GM18502 (cell line): ENCODE results near the gene MTM1.
A peak's percentile ranks its signal among the peaks of the same experiment; 100 is the strongest.

Experiments
- ATAC-seq: cut with Tn5 transposase; IDR thresholded peaks from one replicate; pipeline ENCODE4 v1.9.1; 2021; ENCODE audit warnings: mild to moderate bottlenecking; ENCODE audit not compliant: unreplicated experiment, poor library complexity

The MTM1 gene

DNA sequence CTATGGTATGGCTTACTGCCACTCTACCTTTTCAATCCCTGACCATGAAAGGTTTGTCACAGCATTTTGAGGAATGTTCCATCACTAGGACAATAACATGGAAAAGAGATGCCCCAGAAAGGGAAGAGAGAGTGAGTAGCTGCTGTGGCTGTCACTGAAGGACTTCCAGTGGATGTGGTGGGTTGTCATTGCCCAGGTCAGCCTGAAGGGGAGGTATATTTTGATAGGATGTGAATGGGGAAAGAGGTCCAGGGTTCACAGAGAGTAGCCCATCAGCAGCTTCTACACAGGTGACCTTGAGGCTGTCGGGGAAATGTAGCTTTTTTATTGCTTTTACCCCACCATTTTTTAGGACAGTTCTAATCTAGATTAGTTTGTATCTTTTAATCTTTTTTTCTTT is 30.8 kb downstream of the MTM1 start:
- ATAC-seq: no peak

DNA sequence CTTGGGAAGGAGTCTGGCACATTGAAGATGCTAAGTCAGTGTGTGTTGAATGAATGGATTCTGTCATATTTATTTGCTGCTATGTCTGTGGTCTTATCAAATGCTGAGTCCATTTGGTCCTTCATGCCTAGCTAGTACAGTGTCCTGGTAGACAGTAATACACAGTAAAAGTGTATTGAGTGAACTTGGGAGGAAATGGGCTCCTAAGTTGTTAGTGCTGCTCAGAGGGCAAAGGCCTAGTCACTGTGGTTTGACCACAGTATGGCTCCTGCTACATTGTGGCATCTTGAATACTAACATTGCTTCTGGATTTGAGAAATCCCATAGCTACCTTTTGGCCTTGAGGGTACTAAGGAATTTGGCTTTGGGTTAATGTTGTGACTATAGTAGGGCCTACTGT is 33.9 kb downstream of the MTM1 start:
- ATAC-seq: no peak

DNA sequence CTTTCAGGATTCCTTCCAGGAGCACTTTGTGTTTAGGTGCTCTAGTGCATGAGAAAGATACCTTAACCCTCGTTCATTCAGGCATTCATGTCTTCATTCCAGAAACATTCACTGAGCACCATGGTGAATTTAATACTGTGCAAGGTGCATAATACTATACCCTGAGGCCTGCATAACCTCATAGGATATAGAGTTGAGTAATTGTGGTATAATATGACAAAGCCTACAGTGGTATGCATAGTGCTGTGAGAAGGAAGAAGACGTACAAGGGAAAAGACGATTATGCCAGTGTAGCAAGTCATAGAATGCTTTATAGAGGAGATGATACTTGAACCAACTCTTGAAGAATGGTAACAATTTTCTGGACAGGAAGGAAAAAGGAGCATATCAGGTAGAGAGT is 34.3 kb downstream of the MTM1 start:
- ATAC-seq: no peak

DNA sequence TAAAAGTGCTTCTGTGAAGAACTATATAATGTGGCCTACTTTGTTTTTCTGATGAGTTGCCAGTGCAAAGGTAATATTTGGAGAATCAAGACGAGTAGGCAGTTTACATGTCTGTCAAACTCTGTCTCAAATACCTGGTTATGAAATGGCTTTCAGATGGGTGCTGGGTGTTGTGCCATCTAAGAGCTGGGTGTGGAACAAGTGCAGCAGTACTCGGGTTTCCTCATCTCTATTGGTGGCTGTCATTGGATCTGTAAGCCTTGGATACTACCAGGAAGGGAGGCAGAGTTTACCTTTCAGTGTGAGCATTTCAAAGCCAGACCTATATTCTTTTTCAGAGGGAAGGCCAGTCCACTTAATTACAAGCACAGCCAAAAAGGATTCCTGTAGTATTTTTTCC is 37.2 kb downstream of the MTM1 start:
- no peak for ATAC-seq

DNA sequence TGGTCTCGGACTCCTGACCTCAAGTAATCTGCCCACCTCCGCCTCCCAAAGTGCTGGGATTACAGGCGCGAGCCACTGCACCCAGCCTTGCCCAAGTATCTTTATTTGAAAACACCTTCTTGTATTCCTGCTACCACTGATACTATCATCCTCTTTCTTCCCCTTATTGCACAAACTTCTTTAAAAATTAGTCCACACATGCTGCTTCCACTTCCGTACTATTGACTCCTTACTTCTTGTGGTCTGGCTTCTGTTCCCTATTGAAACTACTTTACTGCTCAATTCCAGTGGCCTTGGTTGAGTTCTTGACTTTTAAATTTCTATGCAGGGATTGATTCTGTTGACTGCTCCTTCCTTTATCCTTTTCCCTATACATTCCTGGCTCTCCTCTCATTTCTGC is 38.8 kb downstream of the MTM1 start:
- no peak for ATAC-seq

DNA sequence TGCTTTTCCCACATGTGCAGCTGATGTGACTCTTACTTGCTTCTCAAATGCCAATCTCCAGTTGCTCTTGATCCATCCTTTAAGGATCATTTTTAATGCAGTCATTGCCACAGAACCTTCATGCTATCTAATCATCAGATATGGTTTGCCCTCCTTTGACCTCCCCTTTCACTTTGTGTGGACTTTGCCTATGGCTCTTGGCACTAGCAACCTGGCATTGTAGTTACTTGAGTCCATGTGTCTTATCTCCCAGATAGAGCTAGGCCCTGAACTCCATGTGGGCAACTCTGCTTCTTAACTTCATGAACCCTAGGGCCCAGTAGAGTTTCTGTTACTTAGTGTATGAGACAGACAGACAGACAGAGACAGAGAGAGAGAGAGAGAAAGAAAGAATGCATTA is 41.6 kb downstream of the MTM1 start:
- ATAC-seq: no peak

DNA sequence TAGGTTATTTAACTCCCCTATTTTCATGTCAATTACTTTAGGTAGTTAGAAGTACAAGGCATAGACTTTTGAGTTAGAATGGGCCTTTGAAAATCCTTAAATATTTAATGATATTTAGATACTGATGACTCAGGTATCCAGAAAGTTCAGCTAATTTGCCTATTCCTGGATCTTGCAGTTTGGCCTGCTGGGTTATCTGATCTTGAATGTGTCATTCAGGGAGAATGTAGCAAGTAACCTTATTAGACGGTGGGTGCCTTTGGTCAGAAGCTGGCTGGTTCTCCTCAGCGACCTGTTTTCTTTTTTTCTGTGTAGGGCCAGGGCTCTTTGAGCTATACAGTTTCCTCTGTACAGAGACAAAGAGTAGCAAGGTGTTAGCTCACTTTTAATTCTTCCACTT is 42.0 kb downstream of the MTM1 start:
- no peak for ATAC-seq

DNA sequence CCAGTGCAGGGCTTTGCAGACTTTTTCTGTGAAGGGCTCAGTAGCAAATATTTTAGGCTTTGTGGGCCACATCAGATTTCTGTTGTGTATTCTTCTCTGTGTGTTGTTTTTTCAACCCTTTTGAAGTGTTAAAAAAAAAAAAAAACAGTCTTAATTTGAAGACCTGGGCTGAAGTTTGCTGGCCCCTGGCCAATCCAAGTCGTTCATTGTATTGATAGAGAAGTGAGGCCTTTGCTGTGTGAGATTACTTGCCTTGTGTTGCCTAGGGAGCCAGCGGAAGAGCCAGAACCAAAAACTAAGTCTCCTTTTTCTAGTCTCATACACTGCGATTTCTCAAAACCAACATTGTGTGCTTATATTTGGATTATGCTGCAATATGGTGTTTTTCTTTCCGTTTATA is 46.9 kb downstream of the MTM1 start:
- no peak for ATAC-seq

DNA sequence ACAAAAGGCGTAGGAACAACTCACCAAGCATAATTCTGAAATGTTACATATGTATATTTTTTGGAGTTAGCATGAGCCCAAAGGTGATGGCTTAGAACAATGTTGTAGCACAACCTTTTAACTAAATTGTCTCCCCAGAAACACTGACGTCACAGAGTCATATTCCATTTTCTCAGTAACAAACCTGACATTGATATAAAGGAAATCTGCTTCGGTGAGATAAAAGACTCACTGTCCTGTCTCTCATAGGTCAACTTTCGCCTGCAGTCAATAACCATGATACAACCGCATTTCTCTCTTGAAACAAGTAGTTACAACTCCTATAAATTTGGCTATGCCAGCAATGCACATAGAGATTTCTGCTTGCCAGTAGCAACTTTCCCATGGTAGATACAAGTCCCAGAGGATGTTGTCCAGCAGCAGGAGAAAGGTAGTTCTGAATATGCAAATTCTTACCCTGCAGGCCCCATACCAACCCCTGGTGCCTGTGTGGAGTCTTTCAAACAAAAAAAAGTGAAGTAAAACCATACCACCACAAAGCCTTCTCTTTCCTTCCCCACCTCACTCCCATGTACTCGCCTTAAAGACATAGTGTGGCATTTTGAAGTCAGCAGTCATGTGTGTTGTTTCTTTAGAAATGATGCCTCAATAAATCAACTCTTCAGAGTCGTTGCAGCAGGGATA is 47.9 kb downstream of the MTM1 start:
- peak; percentile 59 for ATAC-seq

DNA sequence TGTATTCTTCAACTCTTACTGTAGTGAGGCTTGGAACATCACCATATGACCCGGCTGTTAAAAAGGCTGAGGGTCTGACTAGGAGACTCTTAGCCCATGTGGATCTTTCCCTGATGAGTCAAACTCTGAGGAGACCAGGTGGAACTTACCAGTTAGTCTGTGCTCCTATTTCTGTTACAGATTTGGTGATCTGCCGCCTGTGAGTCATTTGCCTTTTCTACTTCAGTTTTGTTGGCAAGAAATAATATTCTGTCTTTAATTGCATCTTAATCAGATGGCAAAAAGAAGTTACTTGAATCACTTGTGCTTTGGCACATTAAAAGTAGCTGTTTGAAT is 48.4 kb downstream of the MTM1 start:
- no peak for ATAC-seq

DNA sequence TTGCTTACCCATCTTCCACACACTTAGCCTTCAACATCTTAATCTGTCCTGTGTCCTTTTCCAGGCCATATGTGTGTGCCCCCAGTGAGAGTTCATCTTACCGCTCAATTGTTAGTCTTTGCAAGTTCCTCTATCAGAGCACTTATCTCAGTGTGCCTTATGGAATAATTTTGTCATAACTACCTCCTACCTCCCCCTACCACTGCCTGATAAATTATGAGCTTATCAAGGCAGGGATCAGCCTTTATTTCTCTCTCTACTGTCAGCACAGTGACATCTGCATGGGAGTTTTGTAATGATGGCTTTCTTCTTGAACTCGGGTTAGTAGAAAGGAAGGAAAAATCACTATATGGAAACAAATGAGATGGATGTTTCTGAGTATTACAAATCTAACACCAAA is 53.2 kb downstream of the MTM1 start:
- ATAC-seq: no peak

DNA sequence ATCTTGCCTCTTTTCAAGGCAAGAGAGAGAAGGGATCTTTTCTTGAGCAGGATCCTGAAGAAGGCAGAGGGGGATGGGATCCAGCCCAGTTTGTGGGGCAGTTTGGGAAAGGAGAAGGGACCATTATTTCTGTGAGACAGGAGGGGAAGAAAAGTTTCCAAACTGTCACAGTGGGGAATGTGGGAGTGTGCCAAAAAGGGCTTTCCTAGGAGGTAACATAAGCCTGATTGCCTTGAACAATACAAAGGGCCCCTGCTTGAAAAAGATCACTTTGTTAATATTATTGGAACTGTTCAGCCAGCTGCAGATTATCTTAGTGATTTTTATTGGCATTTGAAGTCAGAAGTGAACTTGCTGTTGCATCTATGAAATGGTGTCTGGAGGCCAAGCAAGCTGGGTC is 55.2 kb downstream of the MTM1 start:
- no peak for ATAC-seq

DNA sequence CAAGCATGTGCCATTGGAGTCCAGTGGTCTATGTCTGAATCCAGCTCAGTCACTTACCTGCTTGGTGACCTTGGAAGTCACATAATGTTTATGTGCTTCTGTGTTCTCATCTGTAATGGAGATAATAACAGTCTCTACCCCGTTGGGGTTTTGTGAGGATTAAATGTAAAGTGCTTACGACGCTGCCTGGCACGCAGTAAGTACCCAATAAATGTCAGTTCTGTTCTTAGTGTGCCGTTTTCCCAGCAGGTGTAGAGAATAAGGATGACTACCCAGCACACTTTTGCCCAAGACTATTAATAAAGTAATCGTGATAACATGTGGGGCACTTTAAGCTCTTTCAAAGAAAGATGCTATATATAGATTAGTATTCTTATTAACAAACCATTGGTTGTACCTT is 56.7 kb downstream of the MTM1 start:
- no peak for ATAC-seq

DNA sequence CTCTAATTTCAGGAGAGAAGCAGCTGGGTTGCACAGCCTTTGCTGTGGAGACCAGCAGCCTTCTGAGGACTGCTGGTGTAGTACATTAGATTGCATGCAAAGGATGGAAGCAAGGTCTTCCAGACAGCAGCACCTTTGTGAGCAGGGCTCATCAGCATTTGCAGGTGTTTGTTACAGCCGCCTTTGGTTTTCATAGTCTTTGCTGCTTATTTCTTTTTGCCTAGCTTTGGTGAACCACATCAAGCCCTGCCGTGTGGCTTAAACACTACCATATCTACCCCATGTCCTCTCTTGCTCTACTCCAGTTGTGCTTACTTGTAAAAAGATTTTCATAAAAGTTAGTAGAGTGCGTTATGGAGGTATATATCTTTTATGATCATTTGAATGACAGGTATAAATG is 57.5 kb downstream of the MTM1 start:
- no peak for ATAC-seq

DNA sequence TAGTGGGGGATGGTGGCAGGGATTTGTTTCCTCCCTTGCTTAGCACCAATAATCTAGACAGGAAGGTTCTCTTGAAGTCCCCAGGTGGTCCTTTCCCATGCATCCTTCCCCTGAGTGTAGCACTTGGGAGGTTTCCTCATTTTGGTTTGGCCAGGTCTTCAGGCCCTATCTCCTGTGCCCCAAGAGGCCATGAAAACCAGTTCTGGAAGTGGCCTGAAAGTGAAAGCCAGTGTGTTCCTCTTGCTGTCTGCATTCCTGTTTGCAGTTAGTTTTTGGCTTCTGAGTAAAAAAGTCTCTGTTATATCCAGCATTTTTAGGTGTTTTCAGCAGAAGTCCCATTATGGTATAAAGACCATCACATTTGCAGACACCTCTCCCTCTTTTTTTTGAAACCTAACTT is 59.5 kb downstream of the MTM1 start:
- no peak for ATAC-seq

DNA sequence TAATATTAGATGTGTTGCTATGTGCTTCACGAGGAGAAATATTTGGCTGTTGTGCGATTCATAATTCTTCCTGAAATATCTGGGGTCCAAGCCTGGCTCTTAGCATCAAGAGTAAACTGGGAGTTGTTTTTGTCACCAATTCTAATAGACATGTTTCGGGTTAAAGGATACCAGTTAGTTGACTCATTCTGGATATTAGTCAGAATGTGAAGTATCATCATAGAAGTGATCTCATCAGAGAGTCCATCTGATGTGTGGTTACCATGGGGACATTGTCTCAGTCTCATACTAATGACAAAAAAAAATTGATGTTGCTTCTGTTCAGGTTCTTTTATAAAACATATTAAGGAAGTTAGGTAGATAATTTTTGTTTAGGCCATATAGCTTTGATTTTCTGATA is 67.5 kb downstream of the MTM1 start:
- ATAC-seq: peak; percentile 95

DNA sequence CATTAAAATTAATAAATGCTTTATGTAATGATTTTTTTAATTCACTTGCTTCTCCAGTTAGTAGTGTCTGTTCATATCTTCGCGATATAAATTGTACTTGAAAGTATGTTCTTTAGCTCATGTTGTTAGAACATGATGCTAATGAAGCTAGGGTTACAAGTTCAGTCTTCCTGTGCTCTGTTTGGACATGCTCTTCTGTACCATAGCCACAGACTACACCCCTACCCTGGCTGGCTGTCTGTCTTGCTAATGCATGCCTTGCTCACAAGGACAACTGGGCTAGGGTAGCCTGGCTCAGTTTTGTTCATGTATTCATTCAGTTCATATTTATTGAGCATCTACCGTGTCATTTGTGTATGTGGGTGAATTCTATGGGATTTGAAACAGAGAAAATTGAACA is 74.0 kb downstream of the MTM1 start:
- ATAC-seq: no peak

DNA sequence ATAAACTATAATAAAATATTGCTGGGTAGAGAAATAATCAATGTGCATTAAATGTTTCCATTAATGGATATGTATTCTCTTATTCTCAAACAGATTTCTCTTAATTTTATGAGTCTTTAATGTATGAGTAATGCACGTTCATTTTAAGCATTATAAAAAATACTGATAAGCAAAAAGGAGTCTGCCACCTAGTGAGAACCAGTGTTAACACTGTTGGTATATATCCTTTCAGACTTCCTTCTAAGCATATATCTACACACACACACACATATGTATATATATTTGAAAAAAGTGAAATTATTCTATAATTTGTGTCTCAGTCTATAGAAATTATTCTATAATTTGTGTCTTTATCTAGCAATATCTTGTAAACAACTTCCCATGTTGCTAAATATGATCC is 74.8 kb downstream of the MTM1 start:
- no peak for ATAC-seq

DNA sequence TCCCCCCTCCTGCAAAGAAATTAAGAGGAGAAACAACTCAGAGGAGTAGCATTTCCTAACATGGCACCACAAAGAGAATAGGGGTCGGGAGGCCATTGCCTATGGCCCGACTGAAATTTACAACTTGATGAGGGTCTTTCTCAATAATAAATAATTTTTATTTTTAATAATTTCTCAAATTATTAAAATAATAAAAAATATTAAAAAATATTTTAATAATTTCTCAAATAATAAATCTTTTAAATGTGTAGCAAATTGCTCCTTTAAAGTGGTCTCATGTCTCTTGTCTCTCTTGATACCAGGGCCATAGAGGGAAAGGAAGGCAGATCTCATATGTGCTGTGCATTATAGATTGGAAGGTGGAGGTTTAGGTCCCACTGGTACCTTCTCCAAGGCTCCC is 75.5 kb downstream of the MTM1 start:
- ATAC-seq: no peak

DNA sequence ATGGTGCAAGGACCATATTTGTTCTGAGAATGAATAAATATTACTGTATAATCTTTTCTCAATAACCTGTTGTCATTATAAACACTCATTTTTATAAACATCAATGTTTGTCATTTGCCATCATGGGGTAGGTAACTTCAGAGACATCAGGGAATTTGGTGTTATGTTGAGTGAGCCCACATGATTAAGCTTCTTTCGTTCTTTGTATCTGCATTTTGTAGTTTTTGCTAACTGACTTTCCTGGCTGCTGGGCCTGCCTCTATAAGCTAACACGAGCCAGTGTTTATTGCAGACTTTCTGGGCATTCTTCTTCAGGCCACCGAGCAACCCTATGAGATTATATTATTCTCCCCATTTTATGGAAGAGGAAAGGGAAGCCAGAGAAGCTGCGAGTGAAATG is 76.0 kb downstream of the MTM1 start:
- ATAC-seq: no peak

DNA sequence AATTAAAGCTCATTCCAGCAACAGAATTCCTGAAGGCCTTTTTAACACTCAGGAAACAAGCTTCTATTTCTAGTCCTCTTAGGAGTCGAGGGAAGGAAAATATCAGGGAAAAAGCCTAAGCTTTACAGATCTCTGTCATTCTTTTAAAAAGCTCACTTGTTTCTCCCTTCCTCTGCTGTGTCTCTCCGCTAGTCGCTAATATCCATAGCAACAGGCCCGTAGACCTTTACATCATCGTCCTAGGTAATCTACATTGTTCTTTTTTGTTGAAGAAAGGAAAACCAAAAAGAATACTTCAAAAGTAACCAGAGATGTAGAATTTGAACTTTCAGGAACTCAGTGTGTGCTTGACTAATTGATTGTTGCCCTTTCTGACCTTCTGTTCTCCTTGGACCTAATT is 78.9 kb downstream of the MTM1 start:
- ATAC-seq: no peak

DNA sequence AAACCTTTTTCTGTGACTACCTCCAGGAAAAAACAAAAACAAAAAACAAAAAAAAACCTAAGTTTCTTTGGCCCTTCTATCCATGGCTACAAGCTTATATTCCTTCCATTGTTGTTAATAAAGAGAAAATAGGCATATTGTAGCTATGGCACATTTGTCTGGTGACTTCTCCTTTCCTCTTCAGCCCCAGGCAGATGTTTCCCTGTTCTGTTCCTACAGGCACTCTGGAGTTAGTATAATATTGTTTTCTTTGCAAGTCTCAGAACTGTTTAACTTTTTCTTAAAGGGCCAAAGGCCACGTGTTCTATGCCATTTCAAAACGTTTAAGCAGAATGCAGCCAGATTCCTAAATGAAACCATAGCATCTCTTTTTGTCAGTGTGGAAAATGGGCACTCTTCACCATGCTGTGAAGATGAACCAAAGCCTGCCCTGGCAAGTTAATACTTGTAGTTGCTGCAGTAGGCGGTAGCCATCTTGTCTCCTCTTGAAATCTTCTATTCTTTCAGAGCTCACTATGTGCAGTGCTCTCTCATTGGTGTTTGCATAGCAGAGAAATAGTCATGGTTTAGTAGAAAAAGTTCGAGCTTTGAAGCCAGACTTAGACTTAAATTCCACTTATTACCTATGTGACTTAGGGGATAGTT is 80.0 kb downstream of the MTM1 start:
- no peak for ATAC-seq
